SK-N-SH (cell line): ENCODE measurements around the gene ATP11C.

Experiments
- CTCF ChIP-seq: fragments of 200-600 bp; sonication (generic); IDR thresholded peaks from 2 replicates; pipeline ENCODE4 v1.6.1; 2017; ENCODE audit warnings: antibody characterized with exemption, mild to moderate bottlenecking, moderate library complexity
- ELF1 ChIP-seq: IDR thresholded peaks from 2 replicates; pipeline ENCODE4 v1.4.0; 2012
- EP300 ChIP-seq, 2 experiments: IDR thresholded peaks; 2 replicates each; pipeline versions ENCODE4 v1.4.0 to v1.6.1; 2012; ENCODE audit warnings: borderline replicate concordance in 1 of 2, low read depth in 1 of 2, low read length in 1 of 2
- NFIC ChIP-seq: IDR thresholded peaks from 2 replicates; pipeline ENCODE4 v1.4.0; 2012; ENCODE audit warnings: borderline replicate concordance
- RAD21 ChIP-seq: IDR thresholded peaks from 2 replicates; pipeline ENCODE4 v1.6.1; 2012; ENCODE audit warnings: mild to moderate bottlenecking, low read length
- RCOR1 ChIP-seq: fragments of 150-350 bp; IDR thresholded peaks from 2 replicates; pipeline ENCODE4 v1.6.1; 2017; ENCODE audit warnings: antibody characterized with exemption, low read length
- REST ChIP-seq: IDR thresholded peaks from 2 replicates; pipeline ENCODE4 v1.6.1; 2012; ENCODE audit warnings: mild to moderate bottlenecking, low read depth, low read length, moderate library complexity
- SIN3A ChIP-seq: IDR thresholded peaks from 2 replicates; pipeline ENCODE4 v1.6.1; 2012; ENCODE audit warnings: low read depth, mild to moderate bottlenecking, low read length, moderate library complexity, borderline replicate concordance

- TF ChIP-seq CTCF = no peak
- no peak for TF ChIP-seq RAD21
- TF ChIP-seq EP300 (IDR thresholded peaks at IDR 0.05; ENCODE audit: borderline replicate concordance in 1 of 2, low read depth in 1 of 2, low read length in 1 of 2) = no peak
- TF ChIP-seq SIN3A = no peak
- no peak for TF ChIP-seq NFIC
- TF ChIP-seq ELF1 = no peak
- no peak for TF ChIP-seq RCOR1
- no peak for TF ChIP-seq REST
Measured at GRCh38 chrX:139929876-139930275, 3.0 kb downstream of the ATP11C start.
